GM12892 (cell line): ENCODE results near the gene PDIA5.

Experiments used
- DNase-seq: peaks from one replicate; pipeline ENCODE4 v3.0.0; 2011; ENCODE audit not compliant: insufficient read length
- FAIRE-seq: peaks from 2 replicates; lab custom pipeline; 2011; peaks lifted over from hg19 to GRCh38; lab: Jason Lieb, UNC
- POLR2A ChIP-seq: IDR thresholded peaks from 2 replicates; pipeline ENCODE4 v1.6.1; 2011; ENCODE audit warnings: low read depth, low read length, control low read depth
- POLR2AphosphoS5 ChIP-seq: IDR thresholded peaks from 2 replicates; pipeline ENCODE4 v1.6.1; 2011; ENCODE audit warnings: low read depth, low read length, control low read depth
- TAF1 ChIP-seq: IDR thresholded peaks from 2 replicates; pipeline ENCODE4 v1.6.1; 2011; ENCODE audit warnings: low read depth, mild to moderate bottlenecking, control low read depth, low read length, borderline replicate concordance

PDIA5 gene

GRCh38 chr3:123180791-123181190 is 114.0 kb downstream of the PDIA5 start:
- DNase-seq (no peak), FAIRE-seq (no peak)
- no peak for TF ChIP-seq POLR2AphosphoS5
- no peak for TF ChIP-seq TAF1
- no peak for TF ChIP-seq POLR2A

- no peak for TF ChIP-seq POLR2A
- no peak for FAIRE-seq
Measured at GRCh38 chr3:123186695-123187094, 119.9 kb downstream of the PDIA5 start.

DNA sequence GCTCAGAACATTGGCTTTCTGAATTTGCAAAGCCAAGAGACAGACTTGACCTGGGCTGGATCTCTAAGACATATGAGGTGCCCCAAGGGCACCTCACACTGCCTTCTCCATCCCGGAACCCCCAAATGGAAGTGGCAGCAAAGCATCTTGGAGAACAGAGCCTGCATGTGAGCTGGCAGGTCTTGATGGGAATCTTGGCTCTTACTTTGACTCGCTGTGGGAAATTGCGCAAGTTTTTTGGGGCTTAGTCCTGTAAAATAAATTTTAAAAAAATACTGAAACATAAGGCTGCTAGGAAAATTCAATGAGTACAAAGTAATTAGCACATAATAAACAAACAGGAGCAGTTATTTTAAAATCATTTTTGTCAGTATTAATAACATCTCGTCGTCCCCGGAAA is 121.2 kb downstream of the PDIA5 start:
- no peak for FAIRE-seq
- TF ChIP-seq TAF1 = no peak
- no peak for TF ChIP-seq POLR2A
- no peak for TF ChIP-seq POLR2AphosphoS5
- no peak for DNase-seq

More at GRCh38 chr3:123186695-123187094, 119.9 kb downstream of the PDIA5 start:
- DNase-seq = no peak

GRCh38 chr3:123193448-123194101 is 126.8 kb downstream of the PDIA5 start:
- no peak for DNase-seq
- FAIRE-seq = no peak
- TF ChIP-seq POLR2AphosphoS5 (no peak), TAF1 (no peak), POLR2A (no peak)

GRCh38 chr3:123194552-123194951 is 127.7 kb downstream of the PDIA5 start:
- FAIRE-seq (no peak), DNase-seq (no peak)
- TF ChIP-seq TAF1 (no peak), POLR2AphosphoS5 (no peak), POLR2A (no peak)

- FAIRE-seq (no peak), DNase-seq (no peak)
- TF ChIP-seq TAF1 (no peak), POLR2AphosphoS5 (no peak), POLR2A (no peak)
Measured at GRCh38 chr3:123198372-123198771, 131.5 kb downstream of the PDIA5 start.

DNA sequence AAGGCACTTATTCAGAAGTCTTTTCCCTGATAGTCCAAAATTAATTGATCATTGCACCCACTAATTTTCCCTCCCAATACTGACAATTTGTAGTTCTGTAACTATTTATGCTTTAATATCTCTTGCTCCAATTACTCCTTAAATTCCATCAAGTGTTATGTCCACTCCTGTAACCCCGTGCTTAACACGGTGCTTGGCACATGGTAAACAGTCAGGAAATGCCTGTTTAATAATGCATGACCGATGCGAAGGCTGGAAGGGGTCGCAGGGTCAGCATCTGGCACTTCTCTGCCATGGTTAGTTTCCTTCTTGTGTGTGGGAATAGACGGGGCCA is 134.4 kb downstream of the PDIA5 start:
- DNase-seq = no peak
- no peak for FAIRE-seq
- TF ChIP-seq POLR2A (no peak), TAF1 (no peak), POLR2AphosphoS5 (no peak)

DNA sequence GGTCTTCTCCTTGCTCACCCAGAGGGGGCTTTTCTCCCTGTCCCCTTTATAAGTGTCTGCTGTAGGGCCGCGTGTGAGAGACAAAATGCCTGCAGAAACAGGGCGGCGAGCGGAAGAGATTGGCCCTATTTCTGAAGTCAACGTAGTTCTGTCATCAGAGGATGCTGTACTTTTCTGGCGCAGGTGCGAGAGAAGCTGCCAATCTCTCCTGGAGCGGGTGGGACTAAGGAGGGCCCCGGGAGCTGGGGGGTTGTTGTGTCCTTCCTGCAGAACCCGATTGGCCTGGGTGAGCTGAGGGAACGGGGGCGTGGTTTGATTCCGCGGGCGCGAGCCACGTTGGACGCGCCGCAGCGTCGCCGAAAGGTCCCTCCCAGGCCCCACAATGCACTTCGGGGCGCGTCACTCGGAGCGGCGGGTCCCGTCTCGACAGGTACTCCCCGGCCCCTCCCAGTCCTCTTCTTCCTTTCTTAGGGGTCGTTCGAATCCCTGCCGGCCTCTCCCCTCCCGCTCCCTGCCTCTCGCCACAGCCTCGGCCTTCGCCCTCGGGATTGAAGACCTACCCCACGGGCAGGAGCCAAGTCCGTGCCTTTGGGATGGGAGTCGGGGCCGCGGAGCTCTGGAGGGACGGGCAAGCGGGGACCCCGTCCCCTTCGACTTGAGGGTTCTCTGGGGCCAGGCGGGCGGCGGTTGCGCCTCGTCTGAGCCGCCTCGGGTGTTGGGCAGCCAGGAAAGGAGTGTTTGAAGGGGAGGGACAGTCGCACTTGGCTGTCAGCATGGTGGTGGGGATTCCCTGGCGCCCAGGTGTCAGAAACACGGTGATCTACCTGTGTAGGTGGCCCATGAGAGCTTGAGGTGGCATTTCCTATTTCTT is 135.0 kb downstream of the PDIA5 start, which contains the start of gene SEC22A:
SEC22A (plus strand) TSS at position 387 of the 871 bp plus-strand sequence. CDS start 7,275 bp downstream, outside the sequence.
- FAIRE-seq = peak; percentile 98
- peak; percentile 81 for DNase-seq
- TF ChIP-seq POLR2AphosphoS5 (peak; percentile 70), POLR2A (peak; percentile 85), TAF1 (peak; percentile 15; the same call in 1 of the 2 replicates)

- TF ChIP-seq POLR2A (no peak), TAF1 (no peak), POLR2AphosphoS5 (no peak)
- DNase-seq = no peak
- no peak for FAIRE-seq
Measured at GRCh38 chr3:123202451-123202850, 135.6 kb downstream of the PDIA5 start.
